Measurements from ENCODE around the gene SLC37A4. TPM values are rescaled to one million over a fixed set of nuclear protein-coding genes. Genes with fewer than 3 reads are reported as not detected.

SLC37A4 gene
- polyA plus RNA-seq, 2 of the 4 experiments (the other 2 are of a cell fraction): 15.5 to 21.2 TPM

DNA sequence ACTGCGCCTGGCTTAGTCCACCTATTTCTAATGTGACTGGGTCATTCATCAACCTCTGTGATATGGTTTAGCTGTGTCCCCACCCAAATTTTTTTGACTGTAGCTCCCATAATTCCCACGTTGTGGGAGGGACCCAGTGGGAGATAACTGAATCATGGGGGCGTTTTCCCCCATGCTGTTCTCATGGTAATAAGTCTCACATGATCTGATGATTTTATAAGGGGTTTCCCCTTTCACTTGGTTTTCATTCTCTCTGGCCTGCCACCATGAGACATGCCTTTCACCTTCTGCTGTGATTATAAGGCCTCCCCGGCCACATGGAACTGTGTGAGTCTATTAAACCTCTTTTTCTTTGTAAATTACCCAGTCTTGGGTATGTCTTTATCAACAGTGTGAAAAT lies 24.0 kb downstream of the SLC37A4 start (continued):
- TF ChIP-seq CHD4 (IDR thresholded peaks at IDR 0.05; ENCODE audit: borderline replicate concordance): no peak
- no peak for TF ChIP-seq SMC3 (IDR thresholded peaks at IDR 0.05)
- no peak for TF ChIP-seq JUN (IDR thresholded peaks at IDR 0.05)
- TF ChIP-seq TP53 (CRISPR knock-in tag; IDR thresholded peaks at IDR 0.05): no peak
- no peak for TF ChIP-seq RAD21 (conservative IDR thresholded peaks at IDR 0.05 in 1 of 2, IDR thresholded peaks at IDR 0.05 in 1 of 2)
- TF ChIP-seq, protein P1, sequence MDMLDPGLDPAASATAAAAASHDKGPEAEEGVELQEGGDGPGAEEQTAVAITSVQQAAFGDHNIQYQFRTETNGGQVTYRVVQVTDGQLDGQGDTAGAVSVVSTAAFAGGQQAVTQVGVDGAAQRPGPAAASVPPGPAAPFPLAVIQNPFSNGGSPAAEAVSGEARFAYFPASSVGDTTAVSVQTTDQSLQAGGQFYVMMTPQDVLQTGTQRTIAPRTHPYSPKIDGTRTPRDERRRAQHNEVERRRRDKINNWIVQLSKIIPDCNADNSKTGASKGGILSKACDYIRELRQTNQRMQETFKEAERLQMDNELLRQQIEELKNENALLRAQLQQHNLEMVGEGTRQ (IDR thresholded peaks at IDR 0.05): no peak
- TF ChIP-seq KDM1A (IDR thresholded peaks at IDR 0.05; ENCODE audit: low read depth): no peak
- TF ChIP-seq ZFP36 (IDR thresholded peaks at IDR 0.05; ENCODE audit: borderline replicate concordance, partially characterized antibody): no peak

DNA sequence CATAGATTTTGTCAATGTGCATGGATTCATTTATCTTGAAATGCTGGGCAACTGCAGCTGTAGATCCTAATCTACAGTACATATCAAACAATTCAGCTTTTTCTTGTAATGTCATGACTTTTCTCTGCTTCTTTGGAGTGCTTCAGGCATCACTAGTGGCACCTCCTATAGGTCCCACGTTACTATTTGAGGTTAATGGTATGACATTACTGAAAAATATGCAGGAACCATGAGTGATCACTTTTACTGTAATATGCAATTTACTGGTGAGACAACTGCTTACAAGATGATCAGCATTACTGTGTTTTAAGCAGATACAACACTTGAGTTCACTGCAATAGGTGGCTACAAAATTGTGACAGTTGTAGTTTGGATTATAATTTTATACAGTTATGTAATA lies 29.8 kb downstream of the SLC37A4 start:
- ATAC-seq (no peak), DNase-seq (ENCODE audit: low read depth in 1 of 2, low spot score in 1 of 2) (no peak), FAIRE-seq (no peak)
- no peak overlapping the region for H3K27ac ChIP-seq
- no peak overlapping the region for H3K4me3 ChIP-seq
- H3K4me1 ChIP-seq: peaks cover 28% of the 10 kb centered on the region
- WGBS (ENCODE audit: missing lambda C conversion rate): 24% methylated on average over 1 of the region's 1 CpG
- ChIA-PET POLR2A (no interaction called here), CTCF (interaction anchor here (1.0 kb wide), 1 partner anchor 13 kb away, joined by 6 read pairs; no protein-coding TSS in a partner anchor)
- TF ChIP-seq NFE2L2 (conservative IDR thresholded peaks at IDR 0.05; ENCODE audit: low read length) (no peak), SREBF2 (IDR thresholded peaks at IDR 0.05) (no peak), MAFK (IDR thresholded peaks at IDR 0.05; ENCODE audit: partially characterized antibody) (no peak), CBX2 (IDR thresholded peaks at IDR 0.05; ENCODE audit: borderline replicate concordance, low read depth) (no peak), CBX8 (IDR thresholded peaks at IDR 0.05) (no peak), ZFP36 (IDR thresholded peaks at IDR 0.05; ENCODE audit: borderline replicate concordance, partially characterized antibody) (no peak), RARB (CRISPR knock-in tag; IDR thresholded peaks at IDR 0.05) (no peak), NPAS2 (CRISPR knock-in tag; IDR thresholded peaks at IDR 0.05; ENCODE audit: borderline replicate concordance) (no peak), GATA3 (IDR thresholded peaks at IDR 0.05; ENCODE audit: borderline replicate concordance) (no peak), MAZ (IDR thresholded peaks at IDR 0.05; ENCODE audit: borderline replicate concordance, low read depth, low read length) (no peak), CHD2 (IDR thresholded peaks at IDR 0.05; ENCODE audit: low read length, partially characterized antibody) (no peak), PHF8 (IDR thresholded peaks at IDR 0.05; ENCODE audit: borderline replicate concordance, low read depth) (no peak), HOXA7 (CRISPR knock-in tag; IDR thresholded peaks at IDR 0.05) (no peak)
- TF ChIP-seq, protein P2, sequence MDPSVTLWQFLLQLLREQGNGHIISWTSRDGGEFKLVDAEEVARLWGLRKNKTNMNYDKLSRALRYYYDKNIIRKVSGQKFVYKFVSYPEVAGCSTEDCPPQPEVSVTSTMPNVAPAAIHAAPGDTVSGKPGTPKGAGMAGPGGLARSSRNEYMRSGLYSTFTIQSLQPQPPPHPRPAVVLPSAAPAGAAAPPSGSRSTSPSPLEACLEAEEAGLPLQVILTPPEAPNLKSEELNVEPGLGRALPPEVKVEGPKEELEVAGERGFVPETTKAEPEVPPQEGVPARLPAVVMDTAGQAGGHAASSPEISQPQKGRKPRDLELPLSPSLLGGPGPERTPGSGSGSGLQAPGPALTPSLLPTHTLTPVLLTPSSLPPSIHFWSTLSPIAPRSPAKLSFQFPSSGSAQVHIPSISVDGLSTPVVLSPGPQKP (IDR thresholded peaks at IDR 0.05; ENCODE audit: low read depth, low read length): no peak
- TF ChIP-seq, protein P3, sequence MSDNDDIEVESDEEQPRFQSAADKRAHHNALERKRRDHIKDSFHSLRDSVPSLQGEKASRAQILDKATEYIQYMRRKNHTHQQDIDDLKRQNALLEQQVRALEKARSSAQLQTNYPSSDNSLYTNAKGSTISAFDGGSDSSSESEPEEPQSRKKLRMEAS (IDR thresholded peaks at IDR 0.05): no peak
- TF ChIP-seq, protein P4, sequence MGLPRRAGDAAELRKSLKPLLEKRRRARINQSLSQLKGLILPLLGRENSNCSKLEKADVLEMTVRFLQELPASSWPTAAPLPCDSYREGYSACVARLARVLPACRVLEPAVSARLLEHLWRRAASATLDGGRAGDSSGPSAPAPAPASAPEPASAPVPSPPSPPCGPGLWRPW (IDR thresholded peaks at IDR 0.05): no peak
- H3K9me3 ChIP-seq: no peaks in the 10 kb centered on the region
- no peak overlapping the region for H3K4me2 ChIP-seq

DNA sequence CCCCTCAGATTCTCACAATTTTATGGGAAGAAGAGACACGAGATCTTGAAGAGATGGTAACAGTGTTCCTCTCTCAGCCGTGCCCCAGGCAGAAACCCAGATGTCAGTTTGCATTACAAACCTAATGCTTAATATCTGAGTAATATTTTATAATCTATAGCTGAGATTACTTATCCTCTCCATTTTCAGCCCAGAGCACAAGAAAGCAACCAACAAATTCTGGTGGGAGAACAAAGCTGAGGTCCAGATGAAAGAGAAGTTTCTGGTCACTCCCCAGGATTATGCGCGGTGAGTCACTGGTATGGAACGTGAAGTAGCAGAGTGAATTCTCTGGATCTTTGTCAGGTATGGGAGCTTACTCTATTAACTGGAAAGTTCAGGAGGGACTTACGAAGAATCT lies 31.9 kb downstream of the SLC37A4 start:
- Histone ChIP-seq H3K4me2 (peak overlapping the region; percentile 99), H3K4me1 (peaks cover 28% of the 10 kb centered on the region), H3K9me3 (no peaks in the 10 kb centered on the region), H3K27ac (peak overlapping the region; percentile 88 to 96), H3K4me3 (peak overlapping the region; percentile 97)
- DNase-seq (ENCODE audit: low read depth in 1 of 2, low spot score in 1 of 2) (peak; percentile 38 to 50), FAIRE-seq (no peak), ATAC-seq (peak; percentile 55 to 59; a peak in 5 of 6 replicates)
- CTCF ChIA-PET: interaction anchor here (1.2 kb wide), 1 partner anchor 42 kb away, joined by 3 read pairs; the partner anchor contains the start of gene UPK2
- peak; percentile 34; the same call in 1 of the 2 replicates for TF ChIP-seq FOSL2 (IDR thresholded peaks at IDR 0.05)
- peak; percentile 69 for TF ChIP-seq FOSL2 (CRISPR knock-in tag; IDR thresholded peaks at IDR 0.05)
- TF ChIP-seq, protein P5, sequence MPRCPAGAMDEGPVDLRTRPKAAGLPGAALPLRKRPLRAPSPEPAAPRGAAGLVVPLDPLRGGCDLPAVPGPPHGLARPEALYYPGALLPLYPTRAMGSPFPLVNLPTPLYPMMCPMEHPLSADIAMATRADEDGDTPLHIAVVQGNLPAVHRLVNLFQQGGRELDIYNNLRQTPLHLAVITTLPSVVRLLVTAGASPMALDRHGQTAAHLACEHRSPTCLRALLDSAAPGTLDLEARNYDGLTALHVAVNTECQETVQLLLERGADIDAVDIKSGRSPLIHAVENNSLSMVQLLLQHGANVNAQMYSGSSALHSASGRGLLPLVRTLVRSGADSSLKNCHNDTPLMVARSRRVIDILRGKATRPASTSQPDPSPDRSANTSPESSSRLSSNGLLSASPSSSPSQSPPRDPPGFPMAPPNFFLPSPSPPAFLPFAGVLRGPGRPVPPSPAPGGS (IDR thresholded peaks at IDR 0.05): no peak
- TF ChIP-seq TFCP2L1 (CRISPR knock-in tag; IDR thresholded peaks at IDR 0.05): no peak
- POLR2A ChIA-PET: interaction anchor here (0.9 to 2.3 kb wide), 3 partner anchors 17 to 88 kb away, joined by 4 to 10 read pairs (median 7); partner anchors contain the start of genes RPS25 and TRAPPC4
- 3% methylated on average over 6 of the region's 6 CpGs for WGBS (ENCODE audit: missing lambda C conversion rate)

Measured in A549 (cell line).